ENCODE measurements around the gene CD47.

- TF ChIP-seq POLR2AphosphoS5 (IDR thresholded peaks at IDR 0.05; ENCODE audit: borderline replicate concordance, low read depth, low read length), result no peak
- no peak for TF ChIP-seq EZH2 (IDR thresholded peaks at IDR 0.05)
- TF ChIP-seq FOXP2 (optimal IDR thresholded peaks at IDR 0.05; ENCODE audit: control extremely low read depth, extremely low read length, insufficient read depth), result no peak
Observed at GRCh38 chr3:108079043-108079442, 11.8 kb downstream of the CD47 start.
